Measurements from ENCODE around the gene EPN2. TPM values are rescaled to one million over a fixed set of nuclear protein-coding genes. Genes with fewer than 3 reads are reported as not detected.

The EPN2 gene
- total and polyA plus RNA-seq, 2 experiments from 2014 or later = 34.0 to 149 TPM

DNA sequence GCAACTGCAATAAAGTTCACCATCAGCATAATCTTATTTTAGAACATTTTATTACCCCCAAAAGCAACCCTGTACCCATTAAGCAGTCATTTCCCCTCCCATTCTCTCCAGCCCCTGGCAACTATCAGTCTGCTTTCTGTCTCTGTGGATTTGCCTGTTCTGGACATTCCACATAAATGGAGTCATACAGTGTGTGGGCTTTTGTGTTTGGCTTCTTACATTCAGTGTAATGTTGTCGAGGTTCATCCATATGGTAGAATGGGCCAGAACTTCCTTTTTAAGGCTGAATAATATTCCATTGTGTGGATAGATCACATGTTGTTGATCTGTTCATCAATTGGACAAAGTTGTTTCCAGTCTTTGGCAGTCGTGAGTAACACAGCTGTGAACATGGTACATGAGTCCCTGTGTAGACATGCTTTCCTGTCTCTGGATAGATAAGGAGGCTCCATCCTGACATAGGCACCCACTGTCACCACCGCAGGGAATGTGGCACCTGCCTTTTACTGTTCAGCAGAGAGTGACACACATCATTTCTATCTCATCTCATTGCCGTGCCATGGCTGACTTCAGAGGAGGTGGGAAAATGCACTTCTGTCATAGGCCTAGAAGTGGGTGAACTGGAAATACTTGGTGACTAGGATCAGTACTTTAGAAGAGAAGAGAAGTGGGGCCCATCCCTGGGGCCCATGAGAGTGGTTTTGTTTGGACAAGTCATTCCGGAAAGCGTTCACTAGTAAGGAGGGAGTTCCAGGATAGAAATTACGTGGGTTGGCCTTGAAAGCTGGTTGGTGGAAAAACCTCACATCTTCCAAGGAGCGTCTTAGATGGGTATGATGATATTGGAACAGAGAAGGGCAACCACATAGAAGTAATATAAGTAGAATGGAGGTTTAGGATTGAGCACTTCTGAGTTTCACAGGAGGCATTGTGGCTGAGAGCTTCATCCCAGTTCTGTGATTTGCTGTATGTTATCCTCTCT is 25.8 kb downstream of the EPN2 start:
- no peaks in the 10 kb centered on the region for H3K27me3 ChIP-seq (ENCODE audit: insufficient read depth)
- Mint-ChIP-seq H3K9me3 (no peaks in the 10 kb centered on the region), H3K4me3 (no peak overlapping the region), H3K27me3 (ENCODE audit: insufficient read depth, low read depth, poor library complexity) (peaks cover 3% of the 10 kb centered on the region), H3K4me1 (peaks cover 30% of the 10 kb centered on the region), H3K27ac (no peak overlapping the region), H3K36me3 (ENCODE audit: low read depth) (no peaks in the 10 kb centered on the region; the same call in 2 of the 3 replicates)
- no peak overlapping the region for H3K27ac ChIP-seq (ENCODE audit: low read depth)
- H4K20me1 ChIP-seq (replicated peaks; ENCODE audit: insufficient read depth) = peaks cover 58% of the 10 kb centered on the region
- 0 out of 2 replicates have a peak, but pooled peaks cover 2% of the 10 kb centered on the region for H3F3A ChIP-seq (replicated peaks; ENCODE audit: low read depth)
- H3K9me2 ChIP-seq (ENCODE audit: insufficient read depth) = no peaks in the 10 kb centered on the region
- TF ChIP-seq, protein P1, sequence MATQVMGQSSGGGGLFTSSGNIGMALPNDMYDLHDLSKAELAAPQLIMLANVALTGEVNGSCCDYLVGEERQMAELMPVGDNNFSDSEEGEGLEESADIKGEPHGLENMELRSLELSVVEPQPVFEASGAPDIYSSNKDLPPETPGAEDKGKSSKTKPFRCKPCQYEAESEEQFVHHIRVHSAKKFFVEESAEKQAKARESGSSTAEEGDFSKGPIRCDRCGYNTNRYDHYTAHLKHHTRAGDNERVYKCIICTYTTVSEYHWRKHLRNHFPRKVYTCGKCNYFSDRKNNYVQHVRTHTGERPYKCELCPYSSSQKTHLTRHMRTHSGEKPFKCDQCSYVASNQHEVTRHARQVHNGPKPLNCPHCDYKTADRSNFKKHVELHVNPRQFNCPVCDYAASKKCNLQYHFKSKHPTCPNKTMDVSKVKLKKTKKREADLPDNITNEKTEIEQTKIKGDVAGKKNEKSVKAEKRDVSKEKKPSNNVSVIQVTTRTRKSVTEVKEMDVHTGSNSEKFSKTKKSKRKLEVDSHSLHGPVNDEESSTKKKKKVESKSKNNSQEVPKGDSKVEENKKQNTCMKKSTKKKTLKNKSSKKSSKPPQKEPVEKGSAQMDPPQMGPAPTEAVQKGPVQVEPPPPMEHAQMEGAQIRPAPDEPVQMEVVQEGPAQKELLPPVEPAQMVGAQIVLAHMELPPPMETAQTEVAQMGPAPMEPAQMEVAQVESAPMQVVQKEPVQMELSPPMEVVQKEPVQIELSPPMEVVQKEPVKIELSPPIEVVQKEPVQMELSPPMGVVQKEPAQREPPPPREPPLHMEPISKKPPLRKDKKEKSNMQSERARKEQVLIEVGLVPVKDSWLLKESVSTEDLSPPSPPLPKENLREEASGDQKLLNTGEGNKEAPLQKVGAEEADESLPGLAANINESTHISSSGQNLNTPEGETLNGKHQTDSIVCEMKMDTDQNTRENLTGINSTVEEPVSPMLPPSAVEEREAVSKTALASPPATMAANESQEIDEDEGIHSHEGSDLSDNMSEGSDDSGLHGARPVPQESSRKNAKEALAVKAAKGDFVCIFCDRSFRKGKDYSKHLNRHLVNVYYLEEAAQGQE (IDR thresholded peaks at IDR 0.05; ENCODE audit: unreplicated experiment) = no peak
- TF ChIP-seq, protein P2, sequence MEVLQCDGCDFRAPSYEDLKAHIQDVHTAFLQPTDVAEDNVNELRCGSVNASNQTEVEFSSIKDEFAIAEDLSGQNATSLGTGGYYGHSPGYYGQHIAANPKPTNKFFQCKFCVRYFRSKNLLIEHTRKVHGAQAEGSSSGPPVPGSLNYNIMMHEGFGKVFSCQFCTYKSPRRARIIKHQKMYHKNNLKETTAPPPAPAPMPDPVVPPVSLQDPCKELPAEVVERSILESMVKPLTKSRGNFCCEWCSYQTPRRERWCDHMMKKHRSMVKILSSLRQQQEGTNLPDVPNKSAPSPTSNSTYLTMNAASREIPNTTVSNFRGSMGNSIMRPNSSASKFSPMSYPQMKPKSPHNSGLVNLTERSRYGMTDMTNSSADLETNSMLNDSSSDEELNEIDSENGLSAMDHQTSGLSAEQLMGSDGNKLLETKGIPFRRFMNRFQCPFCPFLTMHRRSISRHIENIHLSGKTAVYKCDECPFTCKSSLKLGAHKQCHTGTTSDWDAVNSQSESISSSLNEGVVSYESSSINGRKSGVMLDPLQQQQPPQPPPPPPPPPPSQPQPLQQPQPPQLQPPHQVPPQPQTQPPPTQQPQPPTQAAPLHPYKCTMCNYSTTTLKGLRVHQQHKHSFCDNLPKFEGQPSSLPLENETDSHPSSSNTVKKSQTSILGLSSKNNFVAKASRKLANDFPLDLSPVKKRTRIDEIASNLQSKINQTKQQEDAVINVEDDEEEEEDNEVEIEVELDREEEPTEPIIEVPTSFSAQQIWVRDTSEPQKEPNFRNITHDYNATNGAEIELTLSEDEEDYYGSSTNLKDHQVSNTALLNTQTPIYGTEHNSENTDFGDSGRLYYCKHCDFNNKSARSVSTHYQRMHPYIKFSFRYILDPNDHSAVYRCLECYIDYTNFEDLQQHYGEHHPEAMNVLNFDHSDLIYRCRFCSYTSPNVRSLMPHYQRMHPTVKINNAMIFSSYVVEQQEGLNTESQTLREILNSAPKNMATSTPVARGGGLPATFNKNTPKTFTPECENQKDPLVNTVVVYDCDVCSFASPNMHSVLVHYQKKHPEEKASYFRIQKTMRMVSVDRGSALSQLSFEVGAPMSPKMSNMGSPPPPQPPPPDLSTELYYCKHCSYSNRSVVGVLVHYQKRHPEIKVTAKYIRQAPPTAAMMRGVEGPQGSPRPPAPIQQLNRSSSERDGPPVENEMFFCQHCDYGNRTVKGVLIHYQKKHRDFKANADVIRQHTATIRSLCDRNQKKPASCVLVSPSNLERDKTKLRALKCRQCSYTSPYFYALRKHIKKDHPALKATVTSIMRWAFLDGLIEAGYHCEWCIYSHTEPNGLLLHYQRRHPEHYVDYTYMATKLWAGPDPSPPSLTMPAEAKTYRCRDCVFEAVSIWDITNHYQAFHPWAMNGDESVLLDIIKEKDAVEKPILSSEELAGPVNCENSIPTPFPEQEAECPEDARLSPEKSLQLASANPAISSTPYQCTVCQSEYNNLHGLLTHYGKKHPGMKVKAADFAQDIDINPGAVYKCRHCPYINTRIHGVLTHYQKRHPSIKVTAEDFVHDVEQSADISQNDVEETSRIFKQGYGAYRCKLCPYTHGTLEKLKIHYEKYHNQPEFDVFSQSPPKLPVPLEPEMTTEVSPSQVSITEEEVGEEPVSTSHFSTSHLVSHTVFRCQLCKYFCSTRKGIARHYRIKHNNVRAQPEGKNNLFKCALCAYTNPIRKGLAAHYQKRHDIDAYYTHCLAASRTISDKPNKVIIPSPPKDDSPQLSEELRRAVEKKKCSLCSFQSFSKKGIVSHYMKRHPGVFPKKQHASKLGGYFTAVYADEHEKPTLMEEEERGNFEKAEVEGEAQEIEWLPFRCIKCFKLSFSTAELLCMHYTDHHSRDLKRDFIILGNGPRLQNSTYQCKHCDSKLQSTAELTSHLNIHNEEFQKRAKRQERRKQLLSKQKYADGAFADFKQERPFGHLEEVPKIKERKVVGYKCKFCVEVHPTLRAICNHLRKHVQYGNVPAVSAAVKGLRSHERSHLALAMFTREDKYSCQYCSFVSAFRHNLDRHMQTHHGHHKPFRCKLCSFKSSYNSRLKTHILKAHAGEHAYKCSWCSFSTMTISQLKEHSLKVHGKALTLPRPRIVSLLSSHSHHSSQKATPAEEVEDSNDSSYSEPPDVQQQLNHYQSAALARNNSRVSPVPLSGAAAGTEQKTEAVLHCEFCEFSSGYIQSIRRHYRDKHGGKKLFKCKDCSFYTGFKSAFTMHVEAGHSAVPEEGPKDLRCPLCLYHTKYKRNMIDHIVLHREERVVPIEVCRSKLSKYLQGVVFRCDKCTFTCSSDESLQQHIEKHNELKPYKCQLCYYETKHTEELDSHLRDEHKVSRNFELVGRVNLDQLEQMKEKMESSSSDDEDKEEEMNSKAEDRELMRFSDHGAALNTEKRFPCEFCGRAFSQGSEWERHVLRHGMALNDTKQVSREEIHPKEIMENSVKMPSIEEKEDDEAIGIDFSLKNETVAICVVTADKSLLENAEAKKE (CRISPR knock-in tag; IDR thresholded peaks at IDR 0.05) = no peak
- TF ChIP-seq ZNF331 (CRISPR knock-in tag; IDR thresholded peaks at IDR 0.05; ENCODE audit: low read depth) (no peak), CREB1 (CRISPR knock-in tag; IDR thresholded peaks at IDR 0.05; ENCODE audit: low read depth) (no peak), POLR2AphosphoS5 (IDR thresholded peaks at IDR 0.05; ENCODE audit: low read depth) (no peak), JUNB (IDR thresholded peaks at IDR 0.05; ENCODE audit: unreplicated experiment) (no peak), NANOG (IDR thresholded peaks at IDR 0.05; ENCODE audit: borderline replicate concordance) (no peak), ZNF114 (CRISPR knock-in tag; IDR thresholded peaks at IDR 0.05) (no peak), STAT1 (IDR thresholded peaks at IDR 0.05; ENCODE audit: unreplicated experiment) (no peak), EZH2phosphoT487 (IDR thresholded peaks at IDR 0.05; ENCODE audit: unreplicated experiment) (no peak), EZH2 (IDR thresholded peaks at IDR 0.05; ENCODE audit: low read depth, unreplicated experiment) (no peak)
- TF ChIP-seq, protein P3, sequence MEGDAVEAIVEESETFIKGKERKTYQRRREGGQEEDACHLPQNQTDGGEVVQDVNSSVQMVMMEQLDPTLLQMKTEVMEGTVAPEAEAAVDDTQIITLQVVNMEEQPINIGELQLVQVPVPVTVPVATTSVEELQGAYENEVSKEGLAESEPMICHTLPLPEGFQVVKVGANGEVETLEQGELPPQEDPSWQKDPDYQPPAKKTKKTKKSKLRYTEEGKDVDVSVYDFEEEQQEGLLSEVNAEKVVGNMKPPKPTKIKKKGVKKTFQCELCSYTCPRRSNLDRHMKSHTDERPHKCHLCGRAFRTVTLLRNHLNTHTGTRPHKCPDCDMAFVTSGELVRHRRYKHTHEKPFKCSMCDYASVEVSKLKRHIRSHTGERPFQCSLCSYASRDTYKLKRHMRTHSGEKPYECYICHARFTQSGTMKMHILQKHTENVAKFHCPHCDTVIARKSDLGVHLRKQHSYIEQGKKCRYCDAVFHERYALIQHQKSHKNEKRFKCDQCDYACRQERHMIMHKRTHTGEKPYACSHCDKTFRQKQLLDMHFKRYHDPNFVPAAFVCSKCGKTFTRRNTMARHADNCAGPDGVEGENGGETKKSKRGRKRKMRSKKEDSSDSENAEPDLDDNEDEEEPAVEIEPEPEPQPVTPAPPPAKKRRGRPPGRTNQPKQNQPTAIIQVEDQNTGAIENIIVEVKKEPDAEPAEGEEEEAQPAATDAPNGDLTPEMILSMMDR (conservative IDR thresholded peaks at IDR 0.05; ENCODE audit: low read depth in 2 of 2) = no peak
- TF ChIP-seq, protein P4, sequence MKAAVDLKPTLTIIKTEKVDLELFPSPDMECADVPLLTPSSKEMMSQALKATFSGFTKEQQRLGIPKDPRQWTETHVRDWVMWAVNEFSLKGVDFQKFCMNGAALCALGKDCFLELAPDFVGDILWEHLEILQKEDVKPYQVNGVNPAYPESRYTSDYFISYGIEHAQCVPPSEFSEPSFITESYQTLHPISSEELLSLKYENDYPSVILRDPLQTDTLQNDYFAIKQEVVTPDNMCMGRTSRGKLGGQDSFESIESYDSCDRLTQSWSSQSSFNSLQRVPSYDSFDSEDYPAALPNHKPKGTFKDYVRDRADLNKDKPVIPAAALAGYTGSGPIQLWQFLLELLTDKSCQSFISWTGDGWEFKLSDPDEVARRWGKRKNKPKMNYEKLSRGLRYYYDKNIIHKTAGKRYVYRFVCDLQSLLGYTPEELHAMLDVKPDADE (IDR thresholded peaks at IDR 0.05) = no peak
- no peaks in the 10 kb centered on the region; the same call in 1 of the 2 replicates for H3K36me3 ChIP-seq (ENCODE audit: insufficient read depth)
- ATAC-seq = no peak
- H3K79me2 ChIP-seq (replicated peaks; ENCODE audit: insufficient read depth) = peaks cover 88% of the 10 kb centered on the region
- peaks cover 10% of the 10 kb centered on the region; the same call in 1 of the 2 replicates for H3K4me1 ChIP-seq (ENCODE audit: insufficient read depth)
- no peak overlapping the region for H3K4me2 ChIP-seq
- DNase-seq (ENCODE audit: low spot score) = no peak
- no peak overlapping the region for H3K4me3 ChIP-seq
- H2AFZ ChIP-seq = no peak overlapping the region
